Measurements from ENCODE around the gene EXOC6B.

EXOC6B gene

DNA sequence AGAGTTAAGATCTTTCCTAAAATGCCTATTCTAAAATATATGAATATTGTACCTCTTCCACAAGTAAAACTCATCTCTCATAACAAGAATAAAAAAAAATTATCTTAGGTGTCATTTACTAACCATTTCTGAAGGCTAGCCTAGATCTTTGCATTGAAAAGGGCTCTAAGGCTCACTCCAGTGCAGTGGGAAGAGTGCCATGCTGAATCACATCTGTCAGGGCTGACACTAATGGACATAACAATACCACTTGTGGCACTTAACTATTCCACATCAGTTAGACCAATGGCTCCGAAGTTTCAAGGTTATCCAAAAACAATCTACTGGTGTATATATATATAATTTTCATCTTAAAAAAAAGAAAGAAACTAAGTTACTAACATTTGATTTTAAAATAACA lies 130.2 kb downstream of the EXOC6B start:
- H3K4me2 ChIP-seq (ENCODE audit: low read length), result no peak overlapping the region
- H3K36me3 ChIP-seq (ENCODE audit: control insufficient read depth in 1 of 2, insufficient read depth in 2 of 2, low read length in 2 of 2), result no peaks in the 10 kb centered on the region
- no peak overlapping the region for H4K8ac ChIP-seq (ENCODE audit: low read depth, low read length)
- H2AK5ac ChIP-seq (ENCODE audit: low read length), result no peak overlapping the region
- no peak overlapping the region for H3K9ac ChIP-seq (ENCODE audit: low read length)
- no peak overlapping the region for H3K14ac ChIP-seq (ENCODE audit: low read length)
- no peak overlapping the region for H2BK120ac ChIP-seq (ENCODE audit: insufficient read depth, low read length, poor library complexity)
- H3K4me1 ChIP-seq (ENCODE audit: control insufficient read depth in 1 of 2, insufficient read depth in 2 of 2, low read length in 2 of 2), result peaks cover 0 to 5% of the 10 kb centered on the region in 2 experiments
- no peak overlapping the region for H4K12ac ChIP-seq (ENCODE audit: low read depth, low read length)
- DNase-seq, result no peak
- no peak overlapping the region for H3K27ac ChIP-seq (ENCODE audit: low read depth, low read length)
- H3K18ac ChIP-seq (ENCODE audit: low read length), result no peak overlapping the region
- H3K79me1 ChIP-seq (ENCODE audit: low read length), result no peaks in the 10 kb centered on the region
- no peak overlapping the region for H2AFZ ChIP-seq (ENCODE audit: insufficient read depth, low read length, poor library complexity)
- no peak overlapping the region for H4K91ac ChIP-seq (ENCODE audit: low read depth, low read length)
- no peak overlapping the region for H3K4ac ChIP-seq (ENCODE audit: low read depth, low read length)
- no peak overlapping the region for H2BK5ac ChIP-seq (ENCODE audit: low read depth, low read length, poor library complexity)
- H3K27me3 ChIP-seq (ENCODE audit: insufficient read depth, low read length), result no peaks in the 10 kb centered on the region
- no peak overlapping the region for H2BK12ac ChIP-seq (ENCODE audit: low read length)
- H3K9me3 ChIP-seq (ENCODE audit: insufficient read depth, low read depth, low read length), result no peaks in the 10 kb centered on the region
- no CpG with 5 or more reads among the region's 1 CpG for WGBS (ENCODE audit: extremely low coverage, insufficient coverage, insufficient read length)
- H3K23ac ChIP-seq (ENCODE audit: low read length), result no peak overlapping the region
- no peak overlapping the region for H3K4me3 ChIP-seq (ENCODE audit: low read depth, low read length)
- no peaks in the 10 kb centered on the region for H3K79me2 ChIP-seq (ENCODE audit: control insufficient read depth, insufficient read depth, low read length, poor library complexity)

DNA sequence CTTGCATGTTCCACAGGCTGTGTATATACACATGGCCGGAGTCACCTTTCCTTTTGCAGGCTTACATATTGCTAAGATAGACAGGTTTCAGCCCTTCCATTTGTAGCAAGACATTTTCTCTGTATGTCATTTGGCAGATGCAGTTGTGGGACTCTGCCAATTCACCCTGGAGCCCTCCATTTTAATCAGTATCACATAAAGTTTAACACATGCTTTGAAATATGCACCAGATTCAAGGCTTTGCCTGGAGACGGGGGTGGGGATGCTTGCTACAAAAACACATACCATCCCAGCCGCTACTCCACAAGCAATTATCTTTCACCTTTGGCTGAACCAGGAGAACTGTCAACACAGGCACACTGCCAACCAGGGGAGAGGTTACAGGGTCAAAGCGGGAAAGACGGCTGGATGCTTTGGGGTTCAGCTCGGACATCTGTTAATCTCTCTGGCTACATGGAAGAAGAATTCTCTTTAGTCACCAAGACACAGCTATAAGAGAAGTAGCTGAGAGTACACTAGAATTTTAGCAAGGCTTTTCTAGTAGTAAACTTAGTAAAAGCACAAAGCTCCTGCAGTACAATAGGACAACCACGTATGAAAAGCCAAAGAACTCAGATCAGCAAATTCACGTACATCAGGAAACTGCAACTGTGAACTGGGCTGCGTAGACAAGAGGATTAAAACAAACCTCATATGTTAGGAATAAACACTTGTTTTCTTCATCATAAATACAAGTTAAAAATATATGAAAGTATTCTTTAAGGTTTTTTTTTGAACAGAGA lies 130.9 kb downstream of the EXOC6B start:
- Histone ChIP-seq H4K91ac (ENCODE audit: low read depth, low read length) (no peak overlapping the region), H3K79me2 (ENCODE audit: control insufficient read depth, insufficient read depth, low read length, poor library complexity) (no peaks in the 10 kb centered on the region), H4K12ac (ENCODE audit: low read depth, low read length) (no peak overlapping the region), H3K79me1 (ENCODE audit: low read length) (no peaks in the 10 kb centered on the region), H3K9me3 (ENCODE audit: insufficient read depth, low read depth, low read length) (no peaks in the 10 kb centered on the region), H3K27ac (ENCODE audit: low read depth, low read length) (no peak overlapping the region), H3K4me2 (ENCODE audit: low read length) (peak overlapping the region; percentile 28), H3K4me3 (ENCODE audit: low read depth, low read length) (no peak overlapping the region), H3K4ac (ENCODE audit: low read depth, low read length) (no peak overlapping the region), H3K18ac (ENCODE audit: low read length) (no peak overlapping the region), H3K23ac (ENCODE audit: low read length) (no peak overlapping the region), H2BK12ac (ENCODE audit: low read length) (no peak overlapping the region), H3K36me3 (ENCODE audit: control insufficient read depth in 1 of 2, insufficient read depth in 2 of 2, low read length in 2 of 2) (no peaks in the 10 kb centered on the region), H2AK5ac (ENCODE audit: low read length) (no peak overlapping the region), H3K27me3 (ENCODE audit: insufficient read depth, low read length) (no peaks in the 10 kb centered on the region), H3K14ac (ENCODE audit: low read length) (no peak overlapping the region), H4K8ac (ENCODE audit: low read depth, low read length) (no peak overlapping the region), H2BK5ac (ENCODE audit: low read depth, low read length, poor library complexity) (no peak overlapping the region), H3K4me1 (ENCODE audit: control insufficient read depth in 1 of 2, insufficient read depth in 2 of 2, low read length in 2 of 2) (peaks cover 0 to 5% of the 10 kb centered on the region in 2 experiments), H2BK120ac (ENCODE audit: insufficient read depth, low read length, poor library complexity) (no peak overlapping the region), H2AFZ (ENCODE audit: insufficient read depth, low read length, poor library complexity) (no peak overlapping the region), H3K9ac (ENCODE audit: low read length) (no peak overlapping the region)
- peak in 1 of 2 donors; percentile 19 for DNase-seq
- WGBS (ENCODE audit: extremely low coverage, insufficient coverage, insufficient read length), result no CpG with 5 or more reads among the region's 9 CpGs

DNA sequence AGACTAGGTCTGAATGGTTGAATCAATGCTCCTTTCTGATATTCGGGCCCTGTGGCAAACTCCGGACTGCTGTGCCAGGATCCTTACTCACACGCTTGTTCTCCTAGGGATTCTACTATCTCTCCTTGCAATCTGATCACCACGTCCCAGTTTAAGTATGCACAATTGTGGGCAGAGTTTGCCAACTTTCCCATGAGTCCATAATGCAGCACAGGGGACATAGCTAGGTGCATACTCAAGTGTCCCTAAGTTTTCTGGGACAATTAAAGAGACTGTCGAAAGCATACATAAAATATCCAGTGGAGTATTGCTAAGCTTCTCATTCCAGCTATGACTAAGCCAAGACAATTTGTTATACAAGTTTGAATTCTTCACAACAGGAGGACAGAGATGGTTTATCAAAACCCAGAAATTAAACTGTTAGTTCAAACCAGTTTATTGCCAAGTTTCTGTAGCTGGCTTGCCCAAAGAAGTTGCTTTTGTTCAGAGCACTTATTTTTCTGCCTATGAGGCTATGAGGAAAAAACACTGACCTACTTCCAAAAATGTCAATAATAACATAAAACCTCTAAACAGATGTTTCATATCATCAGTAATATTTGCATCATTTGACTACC lies 136.1 kb downstream of the EXOC6B start:
- Histone ChIP-seq H3K9me3 (ENCODE audit: insufficient read depth, low read depth, low read length) (no peaks in the 10 kb centered on the region), H4K91ac (ENCODE audit: low read depth, low read length) (no peak overlapping the region), H3K27ac (ENCODE audit: low read depth, low read length) (no peak overlapping the region), H4K8ac (ENCODE audit: low read depth, low read length) (no peak overlapping the region), H3K18ac (ENCODE audit: low read length) (no peak overlapping the region), H3K27me3 (ENCODE audit: insufficient read depth, low read length) (no peaks in the 10 kb centered on the region), H4K12ac (ENCODE audit: low read depth, low read length) (no peak overlapping the region), H3K79me1 (ENCODE audit: low read length) (no peaks in the 10 kb centered on the region), H3K4me3 (ENCODE audit: low read depth, low read length) (no peak overlapping the region), H2AK5ac (ENCODE audit: low read length) (no peak overlapping the region), H2BK120ac (ENCODE audit: insufficient read depth, low read length, poor library complexity) (no peak overlapping the region), H3K79me2 (ENCODE audit: control insufficient read depth, insufficient read depth, low read length, poor library complexity) (no peaks in the 10 kb centered on the region), H3K4me1 (ENCODE audit: control insufficient read depth in 1 of 2, insufficient read depth in 2 of 2, low read length in 2 of 2) (peaks cover 0 to 2% of the 10 kb centered on the region in 2 experiments), H3K9ac (ENCODE audit: low read length) (no peak overlapping the region), H3K4ac (ENCODE audit: low read depth, low read length) (no peak overlapping the region), H2BK12ac (ENCODE audit: low read length) (no peak overlapping the region), H3K36me3 (ENCODE audit: control insufficient read depth in 1 of 2, insufficient read depth in 2 of 2, low read length in 2 of 2) (no peaks in the 10 kb centered on the region), H2BK5ac (ENCODE audit: low read depth, low read length, poor library complexity) (no peak overlapping the region), H2AFZ (ENCODE audit: insufficient read depth, low read length, poor library complexity) (no peak overlapping the region), H3K14ac (ENCODE audit: low read length) (no peak overlapping the region), H3K23ac (ENCODE audit: low read length) (no peak overlapping the region), H3K4me2 (ENCODE audit: low read length) (no peak overlapping the region)
- peak in 1 of 2 donors; percentile 30 for DNase-seq
- WGBS (ENCODE audit: extremely low coverage, insufficient coverage, insufficient read length), result no CpG with 5 or more reads among the region's 5 CpGs

DNA sequence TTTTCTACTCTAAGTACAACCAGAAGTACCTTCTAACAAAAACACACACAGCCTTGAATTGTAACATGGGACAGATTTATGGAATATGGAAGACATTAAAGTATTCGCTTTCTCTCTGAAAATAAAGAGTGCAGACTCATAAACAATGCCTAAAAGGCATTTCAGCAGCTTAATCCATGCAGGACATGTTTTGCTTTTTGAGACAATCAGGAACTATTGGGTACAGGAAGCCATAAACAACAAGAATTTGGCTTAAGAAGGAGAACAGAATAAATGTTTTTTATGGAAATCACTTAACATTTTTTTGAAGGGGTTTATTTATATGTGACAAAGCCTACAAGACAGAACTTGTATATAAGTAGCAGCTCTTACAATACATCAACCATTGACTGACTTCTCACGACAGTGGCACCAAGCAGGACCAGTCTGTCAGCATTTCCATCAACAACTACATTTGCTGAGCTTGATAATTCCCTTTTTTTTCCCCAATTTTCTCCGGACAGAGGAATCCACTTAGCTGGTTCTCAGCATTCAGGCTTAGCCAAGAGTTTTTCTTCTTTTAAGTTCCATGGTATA lies 140.1 kb downstream of the EXOC6B start:
- Histone ChIP-seq H3K27ac (ENCODE audit: low read depth, low read length) (no peak overlapping the region), H4K12ac (ENCODE audit: low read depth, low read length) (no peak overlapping the region), H3K27me3 (ENCODE audit: insufficient read depth, low read length) (no peaks in the 10 kb centered on the region), H3K9me3 (ENCODE audit: insufficient read depth, low read depth, low read length) (no peaks in the 10 kb centered on the region), H3K79me2 (ENCODE audit: control insufficient read depth, insufficient read depth, low read length, poor library complexity) (no peaks in the 10 kb centered on the region), H2AFZ (ENCODE audit: insufficient read depth, low read length, poor library complexity) (no peak overlapping the region), H2AK5ac (ENCODE audit: low read length) (no peak overlapping the region), H4K8ac (ENCODE audit: low read depth, low read length) (no peak overlapping the region), H3K79me1 (ENCODE audit: low read length) (no peaks in the 10 kb centered on the region), H4K91ac (ENCODE audit: low read depth, low read length) (no peak overlapping the region), H2BK120ac (ENCODE audit: insufficient read depth, low read length, poor library complexity) (no peak overlapping the region), H3K4ac (ENCODE audit: low read depth, low read length) (no peak overlapping the region), H3K18ac (ENCODE audit: low read length) (no peak overlapping the region), H3K9ac (ENCODE audit: low read length) (no peak overlapping the region), H3K14ac (ENCODE audit: low read length) (no peak overlapping the region), H3K4me3 (ENCODE audit: low read depth, low read length) (no peak overlapping the region), H2BK5ac (ENCODE audit: low read depth, low read length, poor library complexity) (no peak overlapping the region), H2BK12ac (ENCODE audit: low read length) (no peak overlapping the region), H3K23ac (ENCODE audit: low read length) (no peak overlapping the region), H3K36me3 (ENCODE audit: control insufficient read depth in 1 of 2, insufficient read depth in 2 of 2, low read length in 2 of 2) (no peaks in the 10 kb centered on the region), H3K4me1 (ENCODE audit: control insufficient read depth in 1 of 2, insufficient read depth in 2 of 2, low read length in 2 of 2) (no peaks in the 10 kb centered on the region), H3K4me2 (ENCODE audit: low read length) (no peak overlapping the region)
- no CpG with 5 or more reads among the region's 3 CpGs for WGBS (ENCODE audit: extremely low coverage, insufficient coverage, insufficient read length)
- no peak for DNase-seq
